ENCODE measurements around the gene WASHC4. TPM values are rescaled to one million over a fixed set of nuclear protein-coding genes. Genes with fewer than 3 reads are reported as not detected.

Gene WASHC4
- total and polyA plus RNA-seq, 3 donors from 2014 or later = 17.4 to 57.7 (median 55.3) TPM

- Histone ChIP-seq H3K9me3 (no peaks in the 10 kb centered on the region), H3K36me3 (ENCODE audit: low read depth, missing control alignments) (no peaks in the 10 kb centered on the region), H3K27ac (no peak overlapping the region), H3K27me3 (no peaks in the 10 kb centered on the region), H3K4me1 (no peaks in the 10 kb centered on the region), H3K4me3 (no peak overlapping the region)
- TF ChIP-seq CTCF (IDR thresholded peaks at IDR 0.05) (no peak), POLR2A (IDR thresholded peaks at IDR 0.05) (no peak)
- intact Hi-C loops (cut with DNase I; ENCODE audit: low total_unique reads) = no loop called here
- WGBS, 2 donors = 90 to 97% methylated on average over 1 of the region's 1 CpG
- no peak for DNase-seq
Measured at GRCh38 chr12:105192624-105193225, 85.2 kb downstream of the WASHC4 start.

- intact Hi-C loops (cut with DNase I; ENCODE audit: low total_unique reads) = no loop called here
- no peak for DNase-seq
- 94 to 96% methylated on average over 6 of the region's 6 CpGs for WGBS, 2 donors
- Histone ChIP-seq H3K27ac (no peak overlapping the region), H3K9me3 (no peaks in the 10 kb centered on the region), H3K27me3 (no peaks in the 10 kb centered on the region), H3K4me1 (no peaks in the 10 kb centered on the region), H3K36me3 (ENCODE audit: low read depth, missing control alignments) (no peaks in the 10 kb centered on the region), H3K4me3 (no peak overlapping the region)
- no peak for TF ChIP-seq POLR2A (IDR thresholded peaks at IDR 0.05)
- no peak for TF ChIP-seq CTCF (IDR thresholded peaks at IDR 0.05)
Measured at GRCh38 chr12:105194947-105195346, 87.4 kb downstream of the WASHC4 start.

GRCh38 chr12:105196090-105196489 is 88.6 kb downstream of the WASHC4 start:
- H3K27ac ChIP-seq = no peak overlapping the region
- H3K4me1 ChIP-seq = no peaks in the 10 kb centered on the region
- WGBS, 2 donors = 87% methylated on average over 6 of the region's 6 CpGs
- H3K36me3 ChIP-seq (ENCODE audit: low read depth, missing control alignments) = no peaks in the 10 kb centered on the region
- H3K9me3 ChIP-seq = no peaks in the 10 kb centered on the region
- TF ChIP-seq POLR2A (IDR thresholded peaks at IDR 0.05) (no peak), CTCF (IDR thresholded peaks at IDR 0.05) (no peak)
- H3K27me3 ChIP-seq = no peaks in the 10 kb centered on the region
- no peak overlapping the region for H3K4me3 ChIP-seq
- no peak for DNase-seq
- intact Hi-C loops (cut with DNase I; ENCODE audit: low total_unique reads) = no loop called here

- no peak for DNase-seq
- Histone ChIP-seq H3K4me3 (no peak overlapping the region), H3K9me3 (no peaks in the 10 kb centered on the region), H3K27me3 (no peaks in the 10 kb centered on the region), H3K4me1 (peaks cover 7% of the 10 kb centered on the region), H3K27ac (no peak overlapping the region), H3K36me3 (ENCODE audit: low read depth, missing control alignments) (no peaks in the 10 kb centered on the region)
- WGBS, 2 donors = 77 to 80% methylated on average over 6 of the region's 6 CpGs
- TF ChIP-seq CTCF (IDR thresholded peaks at IDR 0.05) (no peak), POLR2A (IDR thresholded peaks at IDR 0.05) (no peak)
- intact Hi-C loops (cut with DNase I; ENCODE audit: low total_unique reads) = no loop called here
Measured at GRCh38 chr12:105198961-105199360, 91.4 kb downstream of the WASHC4 start.

- intact Hi-C loops (cut with DNase I; ENCODE audit: low total_unique reads) = no loop called here
- Histone ChIP-seq H3K27ac (no peak overlapping the region), H3K27me3 (no peaks in the 10 kb centered on the region), H3K9me3 (no peaks in the 10 kb centered on the region), H3K4me3 (no peak overlapping the region), H3K36me3 (ENCODE audit: low read depth, missing control alignments) (no peaks in the 10 kb centered on the region), H3K4me1 (peaks cover 7% of the 10 kb centered on the region)
- DNase-seq = no peak
- TF ChIP-seq CTCF (IDR thresholded peaks at IDR 0.05) = no peak
- no peak for TF ChIP-seq POLR2A (IDR thresholded peaks at IDR 0.05)
- 92 to 97% methylated on average over 3 to 4 of the region's 4 CpGs for WGBS, 2 donors
Measured at GRCh38 chr12:105200385-105200784, 92.9 kb downstream of the WASHC4 start.

Measured in testis (tissue), 3 donors.